ENCODE measurements around the gene CA10. TPM values are rescaled to one million over a fixed set of nuclear protein-coding genes. Genes with fewer than 3 reads are reported as not detected.

The CA10 gene
- total and polyA plus RNA-seq, 2 donors (not counting 3 experiments of a cell fraction or from before 2014, with no cell fraction given) = not detected

- ChIA-PET CTCF (no interaction called here), POLR2A (no interaction called here)
- Histone ChIP-seq H3K4me3 (replicated peaks in 1 of 3; ENCODE audit: insufficient read depth in 1 of 3, low read depth in 1 of 3, low read length in 3 of 3) (no peak overlapping the region), H3K9ac (replicated peaks; ENCODE audit: extremely low read depth, insufficient read depth, low read length) (no peak overlapping the region), H3K36me3 (ENCODE audit: control insufficient read depth in 2 of 2, extremely low read depth in 1 of 2, insufficient read depth in 2 of 2, low read length in 2 of 2) (no peaks in the 10 kb centered on the region), H4K20me1 (replicated peaks; ENCODE audit: control insufficient read depth, extremely low read depth, insufficient read depth, low read length) (no peaks in the 10 kb centered on the region), H3K79me2 (ENCODE audit: control insufficient read depth, insufficient read depth, low read length) (no peaks in the 10 kb centered on the region), H3K27ac (ENCODE audit: insufficient read depth, low read depth, low read length) (no peak overlapping the region), H3K4me2 (ENCODE audit: insufficient read depth, low read length) (no peak overlapping the region), H3K27me3 (ENCODE audit: control insufficient read depth in 2 of 2, insufficient read depth in 2 of 2, low read length in 2 of 2) (no peaks in the 10 kb centered on the region), H3K4me1 (ENCODE audit: control insufficient read depth, extremely low read depth, insufficient read depth, low read length) (no peaks in the 10 kb centered on the region), H2AFZ (ENCODE audit: low read depth, low read length) (no peak overlapping the region), H3K9me1 (replicated peaks; ENCODE audit: control insufficient read depth, extremely low read depth, insufficient read depth, low read length) (no peaks in the 10 kb centered on the region), H3K9me3 (replicated peaks; ENCODE audit: control insufficient read depth, insufficient read depth, low read length) (peaks cover 1% of the 10 kb centered on the region)
- dilution Hi-C loops (cut with MboI; ENCODE audit: extremely low pct_ligation_motif_present, low sequenced_read_pairs) (no loop called here), intact Hi-C loops (cut with micrococcal nuclease) (no loop called here)
- no peak for FAIRE-seq
- BruUV-seq (replicated peaks) = no TSS peak
- TF ChIP-seq MYC (IDR thresholded peaks at IDR 0.05; ENCODE audit: low read depth, low read length) = no peak
- TF ChIP-seq JUN (IDR thresholded peaks at IDR 0.05; ENCODE audit: borderline replicate concordance, insufficient read depth, insufficient read length, low read depth) = no peak
- no peak for TF ChIP-seq POLR2A (IDR thresholded peaks at IDR 0.05; ENCODE audit: low read depth, low read length)
- no peak for TF ChIP-seq GATA2 (IDR thresholded peaks at IDR 0.05; ENCODE audit: insufficient read depth, insufficient read length, low read depth, low read length)
- TF ChIP-seq EZH2 (IDR thresholded peaks at IDR 0.05; ENCODE audit: borderline replicate concordance, low read depth, low read length, severe bottlenecking) = no peak
- TF ChIP-seq, protein P1, sequence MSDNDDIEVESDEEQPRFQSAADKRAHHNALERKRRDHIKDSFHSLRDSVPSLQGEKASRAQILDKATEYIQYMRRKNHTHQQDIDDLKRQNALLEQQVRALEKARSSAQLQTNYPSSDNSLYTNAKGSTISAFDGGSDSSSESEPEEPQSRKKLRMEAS (IDR thresholded peaks at IDR 0.05; ENCODE audit: insufficient read depth, insufficient read length) = no peak
- TF ChIP-seq FOS (IDR thresholded peaks at IDR 0.05; ENCODE audit: borderline replicate concordance, insufficient read depth, low read length) = no peak
- no peak for TF ChIP-seq CTCF (IDR thresholded peaks at IDR 0.05; ENCODE audit: extremely low read depth in 1 of 2, insufficient read depth in 1 of 2, low read depth in 1 of 2, low read length in 2 of 2)
- TF ChIP-seq POLR2AphosphoS5 (IDR thresholded peaks at IDR 0.05; ENCODE audit: insufficient read depth, low read depth, low read length) = no peak
- no peak for DNase-seq (ENCODE audit: low read depth, low spot score)
Observed at GRCh38 chr17:51687887-51688286, 470.6 kb downstream of the CA10 start.
